GM10266 (cell line): Measurements from ENCODE around the gene MED12L.
A peak's percentile ranks its signal among the peaks of the same experiment; 100 is the strongest.

Experiments used
- DNase-seq: peaks from one replicate; pipeline ENCODE4 v3.0.0; 2012; ENCODE audit errors: extremely low spot score
- CTCF ChIP-seq: IDR thresholded peaks from 2 replicates; pipeline ENCODE4 v1.5.1; 2012; ENCODE audit warnings: mild to moderate bottlenecking, low read depth; ENCODE audit not compliant: control insufficient read depth, insufficient read depth; ENCODE audit errors: missing control alignments

Gene MED12L

DNA sequence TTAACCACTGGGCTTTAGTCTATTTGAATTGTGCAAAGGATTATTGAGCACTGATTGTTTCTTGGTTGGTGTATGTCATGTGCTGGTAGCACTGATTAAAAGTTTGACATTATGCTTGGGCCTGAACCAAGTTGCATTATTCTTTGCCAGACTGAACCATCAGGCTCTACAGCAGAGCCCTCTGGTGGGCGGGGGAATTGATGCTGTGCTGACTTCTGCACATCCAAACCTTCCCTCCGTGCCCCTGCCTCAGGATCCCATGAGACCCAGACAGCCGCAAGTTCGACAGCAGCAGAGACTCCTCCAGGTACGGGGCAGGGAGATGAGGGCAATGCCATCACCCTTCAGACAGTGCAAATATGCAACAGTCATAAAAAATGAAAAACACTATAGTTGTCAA is 327.5 kb downstream of the MED12L start:
- no peak for DNase-seq
- no peak for TF ChIP-seq CTCF

GRCh38 chr3:151415289-151415688 is 329.8 kb downstream of the MED12L start:
- DNase-seq: no peak
- no peak for TF ChIP-seq CTCF

DNA sequence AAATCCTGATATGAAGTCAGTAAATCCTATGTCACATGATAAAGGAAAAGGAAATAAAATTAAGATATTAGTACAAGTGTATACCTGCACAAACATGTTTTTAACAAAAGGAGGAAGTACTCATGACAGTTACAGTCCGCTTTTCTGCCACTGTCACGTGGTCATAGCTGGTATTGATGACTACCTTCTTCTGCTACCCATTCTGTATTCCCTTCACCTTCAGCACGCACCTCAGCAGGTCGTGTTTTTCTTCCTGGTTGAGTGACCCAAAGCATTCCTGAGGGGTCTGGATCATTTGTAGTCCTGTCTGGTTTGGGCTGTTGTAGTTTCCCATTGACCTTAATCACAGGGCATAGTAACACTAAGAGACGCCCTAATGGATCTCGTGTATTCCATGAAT is 334.3 kb downstream of the MED12L start:
- no peak for DNase-seq
- no peak for TF ChIP-seq CTCF

DNA sequence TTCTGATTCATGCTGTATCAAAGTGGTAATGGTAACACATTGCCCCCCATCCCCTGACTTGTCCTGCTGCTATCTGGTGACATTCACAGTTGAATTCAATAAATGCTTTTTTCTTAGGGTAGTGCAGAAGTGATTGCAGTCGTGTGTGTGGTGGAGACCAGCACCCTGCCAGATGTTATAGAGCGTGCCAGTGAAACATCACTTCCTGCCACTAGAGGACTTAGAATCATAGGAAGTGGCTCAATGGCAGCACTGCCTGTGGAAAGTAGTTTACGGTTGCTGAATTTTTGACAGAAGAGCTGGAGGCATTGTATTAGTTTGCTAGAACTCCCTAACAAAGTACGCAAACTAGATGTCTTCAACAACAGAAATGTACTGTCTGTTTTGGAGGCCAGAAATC is 336.5 kb downstream of the MED12L start:
- no peak for DNase-seq
- TF ChIP-seq CTCF: no peak

DNA sequence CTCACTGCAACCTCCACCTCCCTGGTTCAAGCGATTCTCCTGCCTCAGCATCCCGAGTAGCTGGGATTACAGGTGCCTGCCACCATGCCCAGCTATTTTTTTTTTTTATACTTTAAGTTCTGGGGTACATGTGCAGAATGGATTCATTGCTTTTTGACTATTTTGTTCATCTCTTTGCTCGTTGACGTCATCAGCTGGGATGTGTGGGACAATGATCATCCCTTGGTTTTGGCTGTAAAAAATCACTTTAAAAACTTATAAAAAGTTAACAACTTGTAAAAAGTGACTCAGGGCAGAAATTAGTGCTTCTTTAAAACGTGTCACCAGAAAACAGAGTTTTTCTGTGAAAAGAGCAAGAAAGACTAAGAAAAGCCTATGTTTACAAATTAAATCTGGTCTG is 337.6 kb downstream of the MED12L start:
- no peak for DNase-seq
- no peak for TF ChIP-seq CTCF

DNA sequence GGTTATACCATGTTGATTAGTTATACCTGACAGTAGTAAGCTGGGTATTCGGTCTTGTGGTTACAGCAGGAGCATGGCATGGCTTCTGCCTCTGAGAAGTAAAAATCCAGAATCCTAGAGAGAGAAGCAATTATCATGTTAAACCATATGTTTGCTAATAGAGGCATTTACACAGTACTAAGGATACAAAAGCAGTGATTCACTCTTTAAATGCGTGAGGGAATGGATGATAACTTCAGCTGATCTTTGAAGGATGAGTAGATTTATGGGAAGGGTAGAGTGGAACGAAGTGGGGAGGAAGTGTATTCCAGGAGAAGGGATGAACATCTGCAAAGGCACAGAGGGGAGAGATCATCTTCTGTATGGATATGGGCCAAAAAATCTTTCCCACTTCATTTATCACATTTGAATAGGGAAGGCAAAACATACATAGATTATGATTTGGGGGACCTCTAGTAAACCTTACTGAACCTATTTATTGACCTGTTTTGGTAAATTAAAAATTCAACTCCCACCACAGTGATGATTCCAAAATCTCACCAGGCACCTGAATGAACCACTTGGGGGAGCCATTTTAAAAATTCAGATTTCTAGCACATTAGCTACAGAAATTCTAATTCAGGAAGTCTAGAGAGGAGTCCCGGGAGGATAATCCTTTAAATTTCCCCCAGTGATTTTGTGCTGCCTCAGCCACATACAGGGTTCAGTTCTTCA is 340.3 kb downstream of the MED12L start:
- no peak for DNase-seq
- TF ChIP-seq CTCF: peak; percentile 15

- TF ChIP-seq CTCF: no peak
- DNase-seq: no peak
These were observed 340.8 kb downstream of the MED12L start for GRCh38 chr3:151426341-151426657.
